Measurements from ENCODE around the gene STK38L.
A peak's percentile ranks its signal among the peaks of the same experiment; 100 is the strongest.

The STK38L gene

GRCh38 chr12:27333403-27334009, 89.4 kb downstream of the STK38L start:
- no CpG with 5 or more reads among the region's 40 CpGs for WGBS (ENCODE audit: insufficient coverage, insufficient read length)
- H3K27me3 ChIP-seq (ENCODE audit: control insufficient read depth, insufficient read depth, low read length) = peaks cover 7% of the 10 kb centered on the region; the same call in 1 of the 2 replicates
- no peak overlapping the region for H3K27ac ChIP-seq (ENCODE audit: low read length)
- 0 out of 2 replicates have a peak, but pooled peaks cover 2% of the 10 kb centered on the region for H3K4me1 ChIP-seq (ENCODE audit: control insufficient read depth, insufficient read depth, low read length)
- H3K4me3 ChIP-seq (ENCODE audit: low read length) = peak overlapping the region; percentile 82
- DNase-seq (ENCODE audit: low read depth, low spot score) = no peak
- no peaks in the 10 kb centered on the region for H3K36me3 ChIP-seq (ENCODE audit: control insufficient read depth, insufficient read depth, low read length)
- no peaks in the 10 kb centered on the region for H3K9me3 ChIP-seq (ENCODE audit: control insufficient read depth, insufficient read depth, low read length)

- no peaks in the 10 kb centered on the region for H3K9me3 ChIP-seq (ENCODE audit: control insufficient read depth, insufficient read depth, low read length)
- H3K4me1 ChIP-seq (ENCODE audit: control insufficient read depth, insufficient read depth, low read length) = 0 out of 2 replicates have a peak, but pooled peaks cover 2% of the 10 kb centered on the region
- H3K36me3 ChIP-seq (ENCODE audit: control insufficient read depth, insufficient read depth, low read length) = no peaks in the 10 kb centered on the region
- no CpG with 5 or more reads among the region's 7 CpGs for WGBS (ENCODE audit: insufficient coverage, insufficient read length)
- H3K27me3 ChIP-seq (ENCODE audit: control insufficient read depth, insufficient read depth, low read length) = peaks cover 7% of the 10 kb centered on the region; the same call in 1 of the 2 replicates
- no peak overlapping the region for H3K27ac ChIP-seq (ENCODE audit: low read length)
- DNase-seq (ENCODE audit: low read depth, low spot score) = no peak
- H3K4me3 ChIP-seq (ENCODE audit: low read length) = no peak overlapping the region
Observed at GRCh38 chr12:27334042-27334720, 90.1 kb downstream of the STK38L start.

- H3K36me3 ChIP-seq (ENCODE audit: control insufficient read depth, insufficient read depth, low read length) = no peaks in the 10 kb centered on the region
- no peaks in the 10 kb centered on the region for H3K9me3 ChIP-seq (ENCODE audit: control insufficient read depth, insufficient read depth, low read length)
- WGBS (ENCODE audit: insufficient coverage, insufficient read length) = no CpG with 5 or more reads among the region's 6 CpGs
- H3K4me1 ChIP-seq (ENCODE audit: control insufficient read depth, insufficient read depth, low read length) = 0 out of 2 replicates have a peak, but pooled peaks cover 2% of the 10 kb centered on the region
- H3K27ac ChIP-seq (ENCODE audit: low read length) = no peak overlapping the region
- H3K4me3 ChIP-seq (ENCODE audit: low read length) = no peak overlapping the region
- DNase-seq (ENCODE audit: low read depth, low spot score) = no peak
- H3K27me3 ChIP-seq (ENCODE audit: control insufficient read depth, insufficient read depth, low read length) = peaks cover 7% of the 10 kb centered on the region; the same call in 1 of the 2 replicates
Observed at GRCh38 chr12:27334721-27335082, 90.6 kb downstream of the STK38L start.

GRCh38 chr12:27335364-27336281, 91.5 kb downstream of the STK38L start:
- no peak overlapping the region for H3K27ac ChIP-seq (ENCODE audit: low read length)

GRCh38 chr12:27336282-27336653, 92.2 kb downstream of the STK38L start:
- no peak overlapping the region for H3K27ac ChIP-seq (ENCODE audit: low read length)
- H3K36me3 ChIP-seq (ENCODE audit: control insufficient read depth, insufficient read depth, low read length) = no peaks in the 10 kb centered on the region
- H3K4me3 ChIP-seq (ENCODE audit: low read length) = no peak overlapping the region
- 0 out of 2 replicates have a peak, but pooled peaks cover 2% of the 10 kb centered on the region for H3K4me1 ChIP-seq (ENCODE audit: control insufficient read depth, insufficient read depth, low read length)
- WGBS (ENCODE audit: insufficient coverage, insufficient read length) = no CpG with 5 or more reads among the region's 2 CpGs
- no peak for DNase-seq (ENCODE audit: low read depth, low spot score)
- no peaks in the 10 kb centered on the region for H3K9me3 ChIP-seq (ENCODE audit: control insufficient read depth, insufficient read depth, low read length)
- H3K27me3 ChIP-seq (ENCODE audit: control insufficient read depth, insufficient read depth, low read length) = peaks cover 7% of the 10 kb centered on the region; the same call in 1 of the 2 replicates

More at GRCh38 chr12:27335364-27336281, 91.5 kb downstream of the STK38L start:
- peaks cover 7% of the 10 kb centered on the region; the same call in 1 of the 2 replicates for H3K27me3 ChIP-seq (ENCODE audit: control insufficient read depth, insufficient read depth, low read length)
- H3K36me3 ChIP-seq (ENCODE audit: control insufficient read depth, insufficient read depth, low read length) = no peaks in the 10 kb centered on the region
- no CpG with 5 or more reads among the region's 5 CpGs for WGBS (ENCODE audit: insufficient coverage, insufficient read length)
- H3K9me3 ChIP-seq (ENCODE audit: control insufficient read depth, insufficient read depth, low read length) = no peaks in the 10 kb centered on the region
- no peak for DNase-seq (ENCODE audit: low read depth, low spot score)
- H3K4me1 ChIP-seq (ENCODE audit: control insufficient read depth, insufficient read depth, low read length) = 0 out of 2 replicates have a peak, but pooled peaks cover 2% of the 10 kb centered on the region
- no peak overlapping the region for H3K4me3 ChIP-seq (ENCODE audit: low read length)

- DNase-seq (ENCODE audit: low read depth, low spot score) = no peak
- no peaks in the 10 kb centered on the region for H3K27me3 ChIP-seq (ENCODE audit: control insufficient read depth, insufficient read depth, low read length)
- no peak overlapping the region for H3K4me3 ChIP-seq (ENCODE audit: low read length)
- no peak overlapping the region for H3K27ac ChIP-seq (ENCODE audit: low read length)
- no peaks in the 10 kb centered on the region for H3K9me3 ChIP-seq (ENCODE audit: control insufficient read depth, insufficient read depth, low read length)
- WGBS (ENCODE audit: insufficient coverage, insufficient read length) = no CpG with 5 or more reads among the region's 1 CpG
- H3K36me3 ChIP-seq (ENCODE audit: control insufficient read depth, insufficient read depth, low read length) = no peaks in the 10 kb centered on the region
- 0 out of 2 replicates have a peak, but pooled peaks cover 2% of the 10 kb centered on the region for H3K4me1 ChIP-seq (ENCODE audit: control insufficient read depth, insufficient read depth, low read length)
Observed at GRCh38 chr12:27337376-27337775, 93.3 kb downstream of the STK38L start.

GRCh38 chr12:27338473-27338872, 94.4 kb downstream of the STK38L start:
- Histone ChIP-seq H3K27me3 (ENCODE audit: control insufficient read depth, insufficient read depth, low read length) (no peaks in the 10 kb centered on the region), H3K4me1 (ENCODE audit: control insufficient read depth, insufficient read depth, low read length) (0 out of 2 replicates have a peak, but pooled peaks cover 2% of the 10 kb centered on the region), H3K36me3 (ENCODE audit: control insufficient read depth, insufficient read depth, low read length) (no peaks in the 10 kb centered on the region), H3K27ac (ENCODE audit: low read length) (no peak overlapping the region), H3K4me3 (ENCODE audit: low read length) (no peak overlapping the region), H3K9me3 (ENCODE audit: control insufficient read depth, insufficient read depth, low read length) (no peaks in the 10 kb centered on the region)
- DNase-seq (ENCODE audit: low read depth, low spot score) = no peak
- WGBS (ENCODE audit: insufficient coverage, insufficient read length) = no CpG with 5 or more reads among the region's 1 CpG

- H3K9me3 ChIP-seq (ENCODE audit: control insufficient read depth, insufficient read depth, low read length) = no peaks in the 10 kb centered on the region
- no CpG with 5 or more reads among the region's 3 CpGs for WGBS (ENCODE audit: insufficient coverage, insufficient read length)
- no peak overlapping the region for H3K27ac ChIP-seq (ENCODE audit: low read length)
- 0 out of 2 replicates have a peak, but pooled peaks cover 2% of the 10 kb centered on the region for H3K4me1 ChIP-seq (ENCODE audit: control insufficient read depth, insufficient read depth, low read length)
- DNase-seq (ENCODE audit: low read depth, low spot score) = no peak
- no peaks in the 10 kb centered on the region for H3K36me3 ChIP-seq (ENCODE audit: control insufficient read depth, insufficient read depth, low read length)
- no peaks in the 10 kb centered on the region for H3K27me3 ChIP-seq (ENCODE audit: control insufficient read depth, insufficient read depth, low read length)
- no peak overlapping the region for H3K4me3 ChIP-seq (ENCODE audit: low read length)
Observed at GRCh38 chr12:27340971-27341370, 96.9 kb downstream of the STK38L start.

GRCh38 chr12:27342536-27342935, 98.5 kb downstream of the STK38L start:
- no CpG with 5 or more reads among the region's 2 CpGs for WGBS (ENCODE audit: insufficient coverage, insufficient read length)
- no peak overlapping the region for H3K27ac ChIP-seq (ENCODE audit: low read length)
- H3K36me3 ChIP-seq (ENCODE audit: control insufficient read depth, insufficient read depth, low read length) = no peaks in the 10 kb centered on the region
- H3K27me3 ChIP-seq (ENCODE audit: control insufficient read depth, insufficient read depth, low read length) = no peaks in the 10 kb centered on the region
- no peaks in the 10 kb centered on the region for H3K9me3 ChIP-seq (ENCODE audit: control insufficient read depth, insufficient read depth, low read length)
- no peak overlapping the region for H3K4me3 ChIP-seq (ENCODE audit: low read length)
- H3K4me1 ChIP-seq (ENCODE audit: control insufficient read depth, insufficient read depth, low read length) = no peaks in the 10 kb centered on the region
- no peak for DNase-seq (ENCODE audit: low read depth, low spot score)
